ENCODE measurements around the gene TNKS1BP1.

GRCh38 chr11:57330029-57330428, 5.3 kb upstream of the TNKS1BP1 start:
- TF ChIP-seq CTCF (IDR thresholded peaks at IDR 0.05), result no peak
- TF ChIP-seq TP53 (CRISPR knock-in tag; IDR thresholded peaks at IDR 0.05), result no peak
- no peak for TF ChIP-seq TEAD1 (CRISPR knock-in tag; IDR thresholded peaks at IDR 0.05)
- TF ChIP-seq, protein P1, sequence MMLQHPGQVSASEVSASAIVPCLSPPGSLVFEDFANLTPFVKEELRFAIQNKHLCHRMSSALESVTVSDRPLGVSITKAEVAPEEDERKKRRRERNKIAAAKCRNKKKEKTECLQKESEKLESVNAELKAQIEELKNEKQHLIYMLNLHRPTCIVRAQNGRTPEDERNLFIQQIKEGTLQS (CRISPR knock-in tag; conservative IDR thresholded peaks at IDR 0.05), result no peak
- no peak for TF ChIP-seq ZBTB21 (CRISPR knock-in tag; IDR thresholded peaks at IDR 0.05; ENCODE audit: borderline replicate concordance)
- TF ChIP-seq, protein P2, sequence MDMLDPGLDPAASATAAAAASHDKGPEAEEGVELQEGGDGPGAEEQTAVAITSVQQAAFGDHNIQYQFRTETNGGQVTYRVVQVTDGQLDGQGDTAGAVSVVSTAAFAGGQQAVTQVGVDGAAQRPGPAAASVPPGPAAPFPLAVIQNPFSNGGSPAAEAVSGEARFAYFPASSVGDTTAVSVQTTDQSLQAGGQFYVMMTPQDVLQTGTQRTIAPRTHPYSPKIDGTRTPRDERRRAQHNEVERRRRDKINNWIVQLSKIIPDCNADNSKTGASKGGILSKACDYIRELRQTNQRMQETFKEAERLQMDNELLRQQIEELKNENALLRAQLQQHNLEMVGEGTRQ (CRISPR knock-in tag; IDR thresholded peaks at IDR 0.05), result no peak
- no peak for TF ChIP-seq TCF7 (CRISPR knock-in tag; IDR thresholded peaks at IDR 0.05; ENCODE audit: low read depth)
- TF ChIP-seq IRF2 (CRISPR knock-in tag; IDR thresholded peaks at IDR 0.05; ENCODE audit: borderline replicate concordance, low read depth), result no peak
- TF ChIP-seq, protein P3, sequence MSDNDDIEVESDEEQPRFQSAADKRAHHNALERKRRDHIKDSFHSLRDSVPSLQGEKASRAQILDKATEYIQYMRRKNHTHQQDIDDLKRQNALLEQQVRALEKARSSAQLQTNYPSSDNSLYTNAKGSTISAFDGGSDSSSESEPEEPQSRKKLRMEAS (CRISPR knock-in tag; IDR thresholded peaks at IDR 0.05), result no peak
- no peak for TF ChIP-seq SP1 (CRISPR knock-in tag; conservative IDR thresholded peaks at IDR 0.05)

All from WTC11 (cell line).